Measurements from ENCODE around the gene ELL.

The ELL gene

GRCh38 chr19:18488838-18489626 is 32.8 kb downstream of the ELL start:
- DNase-seq (ENCODE audit: low spot score) = no peak

GRCh38 chr19:18488403-18488723 is 33.5 kb downstream of the ELL start:
- DNase-seq (ENCODE audit: low spot score) = no peak

DNA sequence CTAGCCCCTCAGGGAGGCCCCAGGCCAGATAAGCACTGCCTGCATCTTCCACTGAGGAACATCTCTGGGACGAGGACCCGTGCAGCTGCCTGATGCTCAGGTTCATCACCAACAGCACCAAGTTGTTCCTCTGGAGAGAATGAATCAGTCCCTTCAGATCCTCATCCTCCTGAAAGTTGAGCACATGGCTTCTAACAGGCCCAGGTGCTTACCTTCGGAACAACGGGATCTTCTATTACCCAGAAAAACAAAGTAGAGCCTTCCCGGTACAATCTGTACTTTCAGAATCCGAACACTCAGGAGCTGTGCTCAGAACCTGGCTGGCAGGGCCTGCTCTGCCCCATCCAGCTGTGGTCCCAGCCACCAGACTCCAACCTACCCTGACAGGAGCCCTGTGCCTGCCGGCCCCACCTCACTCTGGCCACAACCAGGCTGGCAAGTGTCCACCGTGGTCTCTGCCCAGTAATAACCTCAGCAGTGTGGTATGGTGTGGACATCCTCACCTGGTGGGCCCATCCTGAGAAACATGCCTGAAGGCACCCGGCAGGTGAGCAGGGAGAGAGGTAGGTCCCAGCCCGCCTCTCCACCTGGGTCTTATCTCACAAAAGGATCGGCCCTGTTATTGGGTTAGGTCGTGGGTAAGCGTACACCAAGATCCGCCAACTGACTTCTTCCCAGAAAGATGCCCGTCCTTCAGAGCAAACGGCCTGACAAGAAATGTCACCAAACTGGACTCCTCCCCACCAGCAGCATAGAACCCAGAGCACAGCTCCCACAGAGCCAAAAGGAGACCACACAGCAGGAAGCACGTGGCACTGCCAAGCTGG is 34.1 kb downstream of the ELL start:
- no peak for DNase-seq (ENCODE audit: low spot score)

DNA sequence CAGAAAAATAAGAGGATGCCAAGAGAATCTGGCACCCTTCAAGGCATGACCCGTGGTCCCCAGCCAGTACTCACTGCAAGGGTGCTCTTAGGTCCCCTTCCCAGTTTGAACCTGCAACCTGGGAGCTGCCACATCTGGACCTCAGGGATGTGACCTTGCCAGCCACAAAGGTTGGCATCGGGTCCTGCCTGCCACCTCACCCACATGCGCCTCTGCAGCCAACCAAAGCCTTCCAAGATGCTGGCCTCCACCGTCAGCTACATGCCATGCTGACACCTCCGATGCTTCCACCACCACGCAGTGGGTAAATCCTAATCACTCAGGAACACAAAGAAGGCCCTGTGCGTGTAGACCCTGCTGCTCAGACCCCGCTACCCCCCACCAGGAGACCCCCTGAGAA is 35.1 kb downstream of the ELL start:
- DNase-seq (ENCODE audit: low spot score) = no peak

GRCh38 chr19:18484992-18485391 is 36.9 kb downstream of the ELL start:
- DNase-seq (ENCODE audit: low spot score) = no peak

GRCh38 chr19:18483119-18483890 is 38.6 kb downstream of the ELL start:
- DNase-seq (ENCODE audit: low spot score) = no peak

GRCh38 chr19:18481505-18482222 is 40.2 kb downstream of the ELL start:
- DNase-seq (ENCODE audit: low spot score) = no peak

- no peak for DNase-seq (ENCODE audit: low spot score)
These were observed 41.7 kb downstream of the ELL start for GRCh38 chr19:18480006-18480691.

DNA sequence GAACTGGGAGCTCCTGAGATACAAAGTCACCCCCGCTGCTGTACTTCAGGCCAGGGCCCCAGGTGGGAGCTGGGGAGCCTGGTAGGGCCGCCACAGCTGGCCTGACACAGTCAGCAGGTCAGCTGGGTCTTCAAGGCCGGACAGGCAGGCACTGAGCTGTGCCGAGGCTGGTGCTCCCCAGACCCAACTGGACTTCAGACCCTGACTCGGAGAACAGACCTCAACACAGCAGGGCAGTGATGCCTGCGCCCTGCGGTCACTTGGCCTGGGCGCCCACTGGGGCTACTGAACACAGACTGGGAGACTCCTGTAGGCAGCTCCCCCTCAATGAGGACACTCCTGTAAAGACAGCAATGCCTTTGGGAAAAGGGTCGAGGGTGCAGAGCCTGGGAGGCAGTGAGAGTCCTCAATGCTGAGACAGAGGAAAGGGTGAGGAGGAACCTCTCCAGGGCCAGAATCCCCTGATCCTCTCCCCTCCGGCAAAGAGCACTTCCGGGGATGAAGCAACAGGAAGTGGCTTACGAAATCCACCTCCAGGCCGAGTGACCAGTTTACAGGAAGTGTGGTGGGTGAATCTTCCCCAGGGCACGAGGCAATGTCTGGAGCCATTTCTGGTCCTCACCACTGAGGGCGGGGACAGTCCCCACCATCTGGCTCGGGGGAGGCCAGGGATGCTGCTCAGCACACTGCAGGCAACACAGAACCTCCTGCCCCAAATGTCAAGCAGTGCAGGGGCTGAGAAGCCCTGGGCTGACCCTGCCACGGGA is 43.1 kb downstream of the ELL start:
- DNase-seq (ENCODE audit: low spot score) = no peak

DNA sequence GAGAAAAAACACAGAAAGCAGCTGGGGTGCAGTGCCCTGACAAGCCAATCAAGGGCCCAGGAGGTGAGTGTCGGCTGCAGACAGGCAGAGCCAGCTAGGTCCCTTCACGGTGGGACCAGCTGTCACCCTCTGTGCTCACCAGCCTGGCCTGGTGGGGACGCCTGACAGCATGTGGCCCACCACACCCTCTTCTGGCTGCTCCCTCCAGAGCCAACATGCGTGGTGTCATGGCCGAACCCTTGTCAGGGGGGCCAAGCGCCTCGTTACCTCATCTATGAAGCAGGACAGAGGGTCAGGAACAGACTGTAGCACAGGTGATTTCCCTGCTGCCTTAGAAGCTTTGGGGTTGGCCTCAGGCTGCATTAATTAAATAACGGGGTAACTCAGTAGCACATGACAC is 43.9 kb downstream of the ELL start:
- DNase-seq (ENCODE audit: low spot score) = no peak

- no peak for DNase-seq (ENCODE audit: low spot score)
These were observed 44.7 kb downstream of the ELL start for GRCh38 chr19:18477042-18477779.

GRCh38 chr19:18476507-18477041 is 45.3 kb downstream of the ELL start:
- no peak for DNase-seq (ENCODE audit: low spot score)

DNA sequence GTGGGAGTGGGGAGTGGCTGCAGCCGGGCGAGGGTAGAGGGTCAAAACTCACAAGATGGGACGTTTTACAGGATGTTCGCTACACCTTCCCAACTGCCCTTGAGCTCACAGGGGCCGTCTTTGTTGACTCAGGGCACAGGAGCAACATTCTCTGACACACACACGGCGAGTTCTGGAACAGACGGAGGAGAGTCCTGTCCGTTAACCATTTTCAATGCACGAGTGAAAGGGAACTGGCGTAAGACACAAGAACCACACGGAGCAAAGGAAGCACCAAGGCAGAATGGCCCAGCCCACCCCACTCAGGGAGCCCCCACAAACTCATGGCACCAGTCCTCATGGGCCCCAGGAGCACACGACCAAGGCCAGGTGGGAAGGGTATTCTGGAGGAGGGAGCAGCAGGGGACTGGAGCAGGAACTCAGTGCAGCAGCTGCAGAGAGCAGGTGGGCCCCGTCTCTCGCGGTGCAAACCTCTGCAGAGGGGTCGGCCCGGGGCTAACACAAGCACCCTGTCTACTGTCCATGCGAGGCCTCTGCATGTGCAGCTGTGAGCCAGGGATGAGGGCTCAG is 46.0 kb downstream of the ELL start:
- DNase-seq (ENCODE audit: low spot score) = no peak

- no peak for DNase-seq (ENCODE audit: low spot score)
These were observed 46.8 kb downstream of the ELL start for GRCh38 chr19:18475004-18475453.

DNA sequence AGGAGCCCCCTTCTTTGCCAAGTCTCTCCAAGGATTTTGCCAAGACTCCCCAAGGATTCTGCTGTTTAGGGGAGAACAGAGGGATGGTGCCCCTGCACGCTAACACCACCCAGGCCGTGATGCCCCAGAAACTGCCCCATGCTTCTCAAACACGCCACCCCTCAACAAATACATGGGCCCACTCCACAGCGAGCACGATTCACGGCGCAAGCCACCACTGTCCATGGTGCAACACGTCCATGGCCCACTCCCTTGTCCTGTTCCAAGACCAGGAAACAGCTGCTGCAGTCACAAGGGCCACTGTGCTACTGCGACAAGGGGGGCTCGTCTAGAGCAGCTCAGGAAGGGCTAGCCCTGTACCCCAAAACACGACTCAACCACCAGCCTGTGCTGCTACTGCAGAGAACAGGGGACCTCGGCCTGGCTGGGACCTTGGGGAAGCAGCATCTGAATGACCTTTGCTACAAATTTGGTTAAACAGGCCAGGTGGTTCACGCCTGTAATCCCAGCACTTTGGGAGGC is 47.4 kb downstream of the ELL start:
- DNase-seq (ENCODE audit: low spot score) = no peak

DNA sequence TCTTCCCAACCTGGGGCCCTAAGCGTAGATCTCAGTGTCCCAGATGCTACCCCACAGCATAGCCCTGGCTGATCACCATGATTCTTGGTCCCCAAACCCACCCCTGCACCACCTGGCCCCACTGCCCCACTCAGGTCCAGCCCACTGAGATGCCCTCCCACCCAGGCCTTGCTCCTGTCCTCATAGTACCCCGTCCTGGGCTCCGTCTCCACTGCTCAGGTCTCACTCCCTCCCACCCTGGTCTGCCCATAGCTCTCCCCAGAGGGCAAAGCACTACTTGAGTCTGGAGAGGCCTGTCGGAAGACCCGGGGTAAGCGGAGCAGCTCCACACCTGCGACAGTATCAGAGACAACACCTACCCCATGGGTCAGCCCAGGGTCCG is 48.2 kb downstream of the ELL start:
- no peak for DNase-seq (ENCODE audit: low spot score)

- no peak for DNase-seq (ENCODE audit: low spot score)
These were observed 48.7 kb downstream of the ELL start for GRCh38 chr19:18473003-18473705.

DNA sequence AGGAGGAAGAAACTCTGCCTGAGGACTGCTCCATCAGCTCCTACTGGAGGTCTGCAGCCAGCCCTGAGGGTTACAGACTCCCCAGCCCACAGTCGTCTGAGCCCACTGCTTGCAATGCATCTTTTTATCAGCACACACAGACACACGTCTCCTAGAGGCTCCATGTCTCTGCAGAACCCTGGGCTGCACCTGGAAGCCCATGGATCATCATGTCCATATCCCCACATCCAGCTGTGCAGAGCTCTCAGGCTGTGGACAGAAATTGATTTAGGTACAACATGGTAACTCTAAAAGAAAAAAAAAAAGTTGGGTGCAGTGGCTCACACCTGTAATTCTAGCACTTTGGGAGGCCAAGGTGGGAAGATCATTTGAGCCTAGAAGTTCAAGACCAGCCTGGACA is 51.1 kb downstream of the ELL start:
- no peak for DNase-seq (ENCODE audit: low spot score)
